Stromal cell of bone marrow (primary cell): ENCODE results near the gene PLCE1.
A peak's percentile ranks its signal among the peaks of the same experiment; 100 is the strongest.

Source experiments
- DNase-seq: peaks from one replicate; pipeline ENCODE4 v3.0.0-alpha.2; 2012; ENCODE audit warnings: low read depth

Gene PLCE1

GRCh38 chr10:94023906-94024305, 30.2 kb downstream of the PLCE1 start:
- no peak for DNase-seq

GRCh38 chr10:94024407-94024806, 30.7 kb downstream of the PLCE1 start:
- no peak for DNase-seq

GRCh38 chr10:94025806-94026205, 32.1 kb downstream of the PLCE1 start:
- DNase-seq = no peak

GRCh38 chr10:94027197-94027596, 33.5 kb downstream of the PLCE1 start:
- DNase-seq = no peak

GRCh38 chr10:94029955-94030354, 36.2 kb downstream of the PLCE1 start:
- DNase-seq = no peak

- no peak for DNase-seq
These were observed 42.4 kb downstream of the PLCE1 start for GRCh38 chr10:94035982-94036765.

- no peak for DNase-seq
These were observed 43.0 kb downstream of the PLCE1 start for GRCh38 chr10:94036766-94037033.

GRCh38 chr10:94037286-94037685, 43.6 kb downstream of the PLCE1 start:
- DNase-seq = no peak

GRCh38 chr10:94038024-94038423, 44.3 kb downstream of the PLCE1 start:
- no peak for DNase-seq

- no peak for DNase-seq
These were observed 47.5 kb downstream of the PLCE1 start for GRCh38 chr10:94041206-94041605.

- DNase-seq = peak; percentile 81
These were observed 48.5 kb downstream of the PLCE1 start for GRCh38 chr10:94042001-94042833.

GRCh38 chr10:94042834-94043175, 49.1 kb downstream of the PLCE1 start:
- no peak for DNase-seq
